ENCODE results near the gene NPHS2. TPM values are rescaled to one million over a fixed set of nuclear protein-coding genes. Genes with fewer than 3 reads are reported as not detected.

Gene NPHS2
- total and polyA plus RNA-seq, 2 donors from 2014 or later = 1.2 to 446 TPM

DNA sequence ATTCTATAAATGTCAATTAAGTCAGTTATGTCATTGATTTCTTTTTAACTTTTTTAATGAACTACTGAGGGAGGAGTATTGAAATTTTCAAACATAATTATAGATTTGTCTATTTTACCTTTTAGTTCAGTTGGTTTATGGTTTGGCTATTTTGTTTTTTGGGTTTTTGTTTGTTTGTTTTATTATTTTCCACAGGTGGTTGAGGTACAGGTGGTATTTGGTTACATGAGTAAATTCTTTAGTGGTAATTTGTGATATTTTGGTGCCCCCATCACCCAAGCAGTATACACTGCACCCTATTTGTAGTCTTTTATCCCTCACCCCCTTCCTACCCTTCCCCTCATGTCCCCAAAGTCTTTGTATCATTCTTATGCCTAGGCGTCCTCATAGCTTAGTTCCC is 25.3 kb upstream of the NPHS2 start:
- intact Hi-C loops (cut with DNase I) = no loop called here
- no peaks in the 10 kb centered on the region for H3K4me1 ChIP-seq (ENCODE audit: control insufficient read depth in 2 of 3, insufficient read depth in 2 of 3, low read depth in 1 of 3, low read length in 3 of 3)
- H3K36me3 ChIP-seq (ENCODE audit: control insufficient read depth in 2 of 3, insufficient read depth in 3 of 3, low read length in 3 of 3) = no peaks in the 10 kb centered on the region
- TF ChIP-seq CTCF (IDR thresholded peaks at IDR 0.05; ENCODE audit: borderline replicate concordance, extremely low read depth, insufficient read depth) = no peak
- H3K9ac ChIP-seq (ENCODE audit: low read length in 3 of 3) = no peak overlapping the region
- H3K9me3 ChIP-seq (ENCODE audit: control insufficient read depth in 2 of 3, insufficient read depth in 1 of 3, low read length in 3 of 3) = no peaks in the 10 kb centered on the region
- FAIRE-seq (no peak), DNase-seq (no peak)
- H3K4me3 ChIP-seq (ENCODE audit: low read length in 3 of 3) = no peak overlapping the region
- H3K27me3 ChIP-seq (ENCODE audit: control insufficient read depth, insufficient read depth, low read length) = no peaks in the 10 kb centered on the region
- no peak overlapping the region for H3K27ac ChIP-seq (ENCODE audit: low read depth in 2 of 2, low read length in 2 of 2)

DNA sequence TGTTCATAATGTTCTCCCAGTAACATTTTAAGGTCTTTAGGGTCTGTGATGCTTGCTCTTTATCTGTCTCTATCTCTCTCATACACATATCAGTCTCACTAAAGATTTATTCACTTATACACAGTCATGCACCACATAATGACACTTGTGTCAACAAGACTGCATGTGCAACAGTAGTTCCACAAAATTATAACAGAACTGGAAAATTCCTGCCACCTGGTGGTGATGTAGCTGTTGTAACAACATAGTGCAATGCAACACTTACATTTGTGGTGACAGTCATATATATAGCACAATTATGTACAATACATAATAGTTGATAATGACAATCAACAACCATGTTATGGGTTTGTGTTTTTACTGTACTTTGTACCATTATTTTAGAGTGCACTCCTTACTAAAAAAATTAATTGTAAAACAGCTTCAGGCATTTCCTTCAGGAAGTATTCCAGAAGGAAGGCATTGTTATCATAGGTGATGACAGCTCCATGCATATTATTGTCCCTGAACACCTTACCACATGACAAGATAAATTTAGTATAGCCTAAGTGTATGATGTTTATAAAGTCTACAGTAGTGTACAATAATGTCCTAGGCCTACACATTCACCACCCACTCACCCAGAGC is 24.0 kb upstream of the NPHS2 start:
- no peaks in the 10 kb centered on the region for H3K27me3 ChIP-seq (ENCODE audit: control insufficient read depth, insufficient read depth, low read length)
- TF ChIP-seq CTCF (IDR thresholded peaks at IDR 0.05; ENCODE audit: borderline replicate concordance, extremely low read depth, insufficient read depth) = peak; percentile 38
- intact Hi-C loops (cut with DNase I) = no loop called here
- DNase-seq (peak in 3 of 5 donors; percentile 33 to 64 (median 53)), FAIRE-seq (peak; percentile 30)
- H3K9ac ChIP-seq (ENCODE audit: low read length in 3 of 3) = no peak overlapping the region
- no peaks in the 10 kb centered on the region for H3K9me3 ChIP-seq (ENCODE audit: control insufficient read depth in 2 of 3, insufficient read depth in 1 of 3, low read length in 3 of 3)
- no peak overlapping the region for H3K27ac ChIP-seq (ENCODE audit: low read depth in 2 of 2, low read length in 2 of 2)
- no peaks in the 10 kb centered on the region for H3K4me1 ChIP-seq (ENCODE audit: control insufficient read depth in 2 of 3, insufficient read depth in 2 of 3, low read depth in 1 of 3, low read length in 3 of 3)
- H3K36me3 ChIP-seq (ENCODE audit: control insufficient read depth in 2 of 3, insufficient read depth in 3 of 3, low read length in 3 of 3) = no peaks in the 10 kb centered on the region
- H3K4me3 ChIP-seq (ENCODE audit: low read length in 3 of 3) = no peak overlapping the region

- TF ChIP-seq CTCF (IDR thresholded peaks at IDR 0.05; ENCODE audit: borderline replicate concordance, extremely low read depth, insufficient read depth) = no peak
- Histone ChIP-seq H3K4me3 (ENCODE audit: low read length in 3 of 3) (no peak overlapping the region), H3K9me3 (ENCODE audit: control insufficient read depth in 2 of 3, insufficient read depth in 1 of 3, low read length in 3 of 3) (no peaks in the 10 kb centered on the region), H3K9ac (ENCODE audit: low read length in 3 of 3) (no peak overlapping the region), H3K27me3 (ENCODE audit: control insufficient read depth, insufficient read depth, low read length) (no peaks in the 10 kb centered on the region), H3K36me3 (ENCODE audit: control insufficient read depth in 2 of 3, insufficient read depth in 3 of 3, low read length in 3 of 3) (no peaks in the 10 kb centered on the region), H3K27ac (ENCODE audit: low read depth in 2 of 2, low read length in 2 of 2) (no peak overlapping the region), H3K4me1 (ENCODE audit: control insufficient read depth in 2 of 3, insufficient read depth in 2 of 3, low read depth in 1 of 3, low read length in 3 of 3) (no peaks in the 10 kb centered on the region)
- FAIRE-seq (no peak), DNase-seq (no peak)
- intact Hi-C loops (cut with DNase I) = no loop called here
Observed at GRCh38 chr1:179598631-179599030, 22.9 kb upstream of the NPHS2 start.

Data from kidney (tissue), 14 donors.